Stimulated activated CD4-positive, alpha-beta T cell treated with anti-CD3 and anti-CD28 coated beads, Interleukin-15, amount 100 ng/mL, for 1 hour (primary cell): ENCODE data around the gene TRPM1.

Experiments used
- DNase-seq, 2 donors: peaks; one replicate each; pipeline ENCODE4 v3.0.0-alpha.2; 2020; ENCODE audit warnings: low read depth in 1 of 2, low spot score in 1 of 2

Gene TRPM1

GRCh38 chr15:31101262-31102038 lies at the start of gene TRPM1:
TRPM1 (minus strand) TSS chr15:31101725; CDS start chr15:31081355, 20,370 bp downstream.
- DNase-seq, result no peak

GRCh38 chr15:31150732-31151231 lies 49.3 kb upstream of the TRPM1 start:
- no peak for DNase-seq

GRCh38 chr15:31149987-31150386 lies 48.5 kb upstream of the TRPM1 start:
- DNase-seq, result no peak

- DNase-seq, result no peak
Measured at GRCh38 chr15:31149088-31149505, 47.6 kb upstream of the TRPM1 start.

GRCh38 chr15:31148297-31149087 lies 47.0 kb upstream of the TRPM1 start:
- DNase-seq, result no peak

GRCh38 chr15:31147944-31148296 lies 46.4 kb upstream of the TRPM1 start:
- DNase-seq, result no peak

GRCh38 chr15:31147456-31147855 lies 45.9 kb upstream of the TRPM1 start:
- DNase-seq, result no peak

- no peak for DNase-seq
Measured at GRCh38 chr15:31145271-31145911, 43.9 kb upstream of the TRPM1 start.

GRCh38 chr15:31141792-31142191 lies 40.3 kb upstream of the TRPM1 start:
- no peak for DNase-seq

GRCh38 chr15:31136607-31137328 lies 35.2 kb upstream of the TRPM1 start:
- no peak for DNase-seq

GRCh38 chr15:31136016-31136415 lies 34.5 kb upstream of the TRPM1 start:
- no peak for DNase-seq

GRCh38 chr15:31135523-31135922 lies 34.0 kb upstream of the TRPM1 start:
- no peak for DNase-seq

GRCh38 chr15:31133890-31134289 lies 32.4 kb upstream of the TRPM1 start:
- no peak for DNase-seq

GRCh38 chr15:31131853-31132375 lies 30.4 kb upstream of the TRPM1 start:
- no peak for DNase-seq

- no peak for DNase-seq
Measured at GRCh38 chr15:31130576-31131237, 29.2 kb upstream of the TRPM1 start.

- DNase-seq, result no peak
Measured at GRCh38 chr15:31129769-31130303, 28.3 kb upstream of the TRPM1 start.

- peak; percentile 52 to 67 for DNase-seq
Measured at GRCh38 chr15:31128919-31129768, 27.6 kb upstream of the TRPM1 start.

GRCh38 chr15:31128477-31128876 lies 27.0 kb upstream of the TRPM1 start:
- DNase-seq, result no peak

GRCh38 chr15:31127596-31128261 lies 26.2 kb upstream of the TRPM1 start:
- DNase-seq, result no peak
